DND-41 (cell line): ENCODE measurements around the gene PIP5KL1.
A peak's percentile ranks its signal among the peaks of the same experiment; 100 is the strongest.

Experiments
- ATAC-seq: fragments of 200-7000 bp; cut with Tn5 transposase; 3 replicates; pipeline ENCODE4 v1.9.1; 2021; ENCODE audit warnings: low read depth; ENCODE audit not compliant: insufficient read depth
- DNase-seq: peaks from one replicate; pipeline ENCODE4 v3.0.0-alpha.2; 2020
- H2AFZ ChIP-seq: 2 replicates; pipeline ENCODE4 v1.6.0; 2012; ENCODE audit warnings: low read depth, low read length
- H3K27ac ChIP-seq: 2 replicates; pipeline ENCODE4 v1.5.1; 2012; ENCODE audit warnings: low read length, inconsistent platforms
- H3K27me3 ChIP-seq: fragments of 200-600 bp; sonication (generic); 2 replicates; pipeline ENCODE4 v1.6.0; 2012; ENCODE audit warnings: low read length, mild to moderate bottlenecking, inconsistent platforms; ENCODE audit not compliant: insufficient read depth, poor library complexity
- H3K36me3 ChIP-seq: 2 replicates; pipeline ENCODE4 v1.5.1; 2012; ENCODE audit warnings: low read length, inconsistent platforms; ENCODE audit not compliant: insufficient read depth
- H3K4me1 ChIP-seq: 2 replicates; pipeline ENCODE4 v1.5.1; 2012; ENCODE audit warnings: mild to moderate bottlenecking, low read length; ENCODE audit not compliant: insufficient read depth
- H3K4me2 ChIP-seq: 2 replicates; pipeline ENCODE4 v1.6.0; 2012; ENCODE audit warnings: mild to moderate bottlenecking, moderate library complexity, low read length, inconsistent platforms; ENCODE audit not compliant: insufficient read depth
- H3K4me3 ChIP-seq, 2 experiments: fragments of 200-600 bp in 1 of 2; shearing (Covaris generic) in 1 of 2; 2 replicates each; pipeline ENCODE4 v1.5.1; 2012 to 2016; ENCODE audit warnings: inconsistent platforms in 2 of 2, low read length in 2 of 2, mild to moderate bottlenecking in 2 of 2, low read depth in 1 of 2, moderate library complexity in 1 of 2
- H3K79me2 ChIP-seq: 2 replicates; pipeline ENCODE4 v1.6.0; 2012; ENCODE audit warnings: low read length, inconsistent platforms; ENCODE audit not compliant: insufficient read depth
- H3K9ac ChIP-seq: 2 replicates; pipeline ENCODE4 v1.6.0; 2012; ENCODE audit warnings: low read depth, mild to moderate bottlenecking, inconsistent platforms, low read length, moderate library complexity
- H3K9me3 ChIP-seq: 2 replicates; pipeline ENCODE4 v1.5.1; 2012; ENCODE audit warnings: low read length, moderate library complexity, mild to moderate bottlenecking, inconsistent platforms; ENCODE audit not compliant: insufficient read depth, severe bottlenecking
- H4K20me1 ChIP-seq: 2 replicates; pipeline ENCODE4 v1.6.0; 2012; ENCODE audit warnings: low read length; ENCODE audit not compliant: insufficient read depth
- EZH2 ChIP-seq: IDR thresholded peaks from 3 replicates; pipeline ENCODE4 v1.6.1; 2012; ENCODE audit warnings: borderline replicate concordance, low read depth, mild to moderate bottlenecking, moderate library complexity, low read length, inconsistent platforms; ENCODE audit not compliant: severe bottlenecking
- TF ChIP-seq, protein P1 (sequence below): IDR thresholded peaks from 2 replicates; pipeline ENCODE4 v1.5.1; 2012; ENCODE audit warnings: borderline replicate concordance, low read length, moderate library complexity, mild to moderate bottlenecking; ENCODE audit not compliant: poor library complexity, severe bottlenecking; ENCODE audit errors: extremely low read depth

Gene PIP5KL1

DNA sequence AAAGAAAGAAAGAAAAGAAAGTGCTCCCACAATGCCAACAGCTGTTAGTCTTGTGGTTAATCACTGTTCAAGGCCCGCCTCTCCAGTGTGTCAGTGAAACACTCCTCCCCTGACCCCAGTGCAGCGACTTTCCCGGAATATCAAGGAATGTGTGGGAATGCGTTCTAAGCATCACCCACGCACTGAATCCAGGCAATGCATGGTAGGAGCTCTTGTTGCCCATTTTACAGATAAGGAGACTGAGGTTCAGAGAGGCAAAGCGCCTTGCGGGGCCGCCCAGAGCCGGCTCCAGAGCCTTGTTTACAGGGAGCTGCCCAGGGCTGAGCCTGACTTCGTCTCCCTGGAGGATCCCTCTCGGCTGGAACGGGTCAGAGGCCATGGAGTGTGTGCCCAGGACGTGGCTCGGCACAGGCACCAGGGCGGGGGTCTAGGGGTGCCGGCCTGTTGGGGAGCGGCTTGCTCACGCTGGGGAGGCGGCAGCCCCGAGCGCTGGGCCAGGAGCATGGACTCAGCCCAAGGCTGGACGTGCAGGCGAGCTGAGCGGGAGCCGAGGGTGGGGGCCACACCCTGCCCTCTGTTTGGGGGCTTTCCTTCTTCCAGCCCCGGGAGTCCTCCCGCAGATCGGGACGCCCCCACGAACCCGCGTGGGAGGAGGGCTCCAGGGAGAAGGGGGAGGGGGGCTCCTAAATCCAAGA lies 32.0 kb downstream of the PIP5KL1 start:
- Histone ChIP-seq H2AFZ (peak overlapping the region; percentile 75), H4K20me1 (no peaks in the 10 kb centered on the region), H3K36me3 (peaks cover 31% of the 10 kb centered on the region), H3K4me2 (peak overlapping the region; percentile 71), H3K9me3 (peaks cover 13% of the 10 kb centered on the region), H3K79me2 (0 out of 2 replicates have a peak, but pooled peaks cover 2% of the 10 kb centered on the region), H3K4me1 (peaks cover 21% of the 10 kb centered on the region), H3K4me3 (peak overlapping the region; percentile 51 to 66; a peak in 3 of 4 replicates), H3K27me3 (no peaks in the 10 kb centered on the region), H3K9ac (peak overlapping the region; percentile 72), H3K27ac (peak overlapping the region; percentile 55; the same call in 1 of the 2 replicates)
- DNase-seq, result no peak
- TF ChIP-seq EZH2, result no peak
- TF ChIP-seq, protein P1, sequence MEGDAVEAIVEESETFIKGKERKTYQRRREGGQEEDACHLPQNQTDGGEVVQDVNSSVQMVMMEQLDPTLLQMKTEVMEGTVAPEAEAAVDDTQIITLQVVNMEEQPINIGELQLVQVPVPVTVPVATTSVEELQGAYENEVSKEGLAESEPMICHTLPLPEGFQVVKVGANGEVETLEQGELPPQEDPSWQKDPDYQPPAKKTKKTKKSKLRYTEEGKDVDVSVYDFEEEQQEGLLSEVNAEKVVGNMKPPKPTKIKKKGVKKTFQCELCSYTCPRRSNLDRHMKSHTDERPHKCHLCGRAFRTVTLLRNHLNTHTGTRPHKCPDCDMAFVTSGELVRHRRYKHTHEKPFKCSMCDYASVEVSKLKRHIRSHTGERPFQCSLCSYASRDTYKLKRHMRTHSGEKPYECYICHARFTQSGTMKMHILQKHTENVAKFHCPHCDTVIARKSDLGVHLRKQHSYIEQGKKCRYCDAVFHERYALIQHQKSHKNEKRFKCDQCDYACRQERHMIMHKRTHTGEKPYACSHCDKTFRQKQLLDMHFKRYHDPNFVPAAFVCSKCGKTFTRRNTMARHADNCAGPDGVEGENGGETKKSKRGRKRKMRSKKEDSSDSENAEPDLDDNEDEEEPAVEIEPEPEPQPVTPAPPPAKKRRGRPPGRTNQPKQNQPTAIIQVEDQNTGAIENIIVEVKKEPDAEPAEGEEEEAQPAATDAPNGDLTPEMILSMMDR, result no peak
- peak; percentile 10; the same call in 2 of the 3 replicates for ATAC-seq

DNA sequence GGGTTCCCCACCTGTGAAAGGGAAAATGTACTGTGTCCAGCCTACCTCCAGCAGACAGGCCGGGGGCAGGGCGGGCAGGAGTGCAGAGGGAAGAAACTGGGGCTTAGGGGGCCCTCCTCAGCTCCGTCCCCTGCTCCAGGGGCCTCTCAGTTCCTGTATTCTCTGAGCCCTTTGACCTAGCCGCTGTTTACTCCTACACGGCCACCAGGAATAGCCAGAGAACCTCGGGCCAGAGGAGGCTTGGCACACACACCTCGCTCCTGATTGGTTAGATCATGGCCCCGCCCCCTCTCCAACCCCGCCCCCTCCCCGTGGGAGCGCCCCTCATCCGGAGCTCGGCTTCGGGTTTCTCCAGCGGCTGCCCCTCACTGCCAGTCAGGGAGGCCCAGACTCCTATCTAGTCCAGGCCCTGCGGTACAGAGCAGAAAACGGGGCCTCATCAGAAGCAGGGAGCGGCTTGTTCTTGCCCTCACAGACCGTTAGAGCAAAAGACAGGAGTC lies 33.3 kb downstream of the PIP5KL1 start:
- DNase-seq, result no peak
- Histone ChIP-seq H3K27me3 (no peaks in the 10 kb centered on the region), H3K9me3 (peaks cover 21% of the 10 kb centered on the region), H3K4me3 (no peak overlapping the region), H3K79me2 (0 out of 2 replicates have a peak, but pooled peaks cover 2% of the 10 kb centered on the region), H3K27ac (no peak overlapping the region), H2AFZ (no peak overlapping the region), H3K4me1 (peaks cover 21% of the 10 kb centered on the region), H4K20me1 (no peaks in the 10 kb centered on the region), H3K9ac (no peak overlapping the region), H3K36me3 (peaks cover 42% of the 10 kb centered on the region), H3K4me2 (peak overlapping the region; percentile 27; the same call in 1 of the 2 replicates)
- TF ChIP-seq, protein P1, result no peak
- TF ChIP-seq EZH2, result no peak
- ATAC-seq, result no peak

GRCh38 chr9:127896395-127897192 lies 34.0 kb downstream of the PIP5KL1 start:
- ATAC-seq, result no peak
- no peak overlapping the region for H3K4me2 ChIP-seq
- 0 out of 2 replicates have a peak, but pooled peaks cover 2% of the 10 kb centered on the region for H3K79me2 ChIP-seq
- no peak overlapping the region for H3K27ac ChIP-seq
- H4K20me1 ChIP-seq, result no peaks in the 10 kb centered on the region
- H3K4me3 ChIP-seq, result no peak overlapping the region
- no peaks in the 10 kb centered on the region for H3K27me3 ChIP-seq
- peaks cover 21% of the 10 kb centered on the region for H3K9me3 ChIP-seq
- peaks cover 21% of the 10 kb centered on the region for H3K4me1 ChIP-seq
- peaks cover 42% of the 10 kb centered on the region for H3K36me3 ChIP-seq
- no peak overlapping the region for H3K9ac ChIP-seq
- H2AFZ ChIP-seq, result no peak overlapping the region
- no peak for DNase-seq
- TF ChIP-seq, protein P1, result no peak
- no peak for TF ChIP-seq EZH2
